C4-2B (cell line): ENCODE measurements around the gene HSPBP1.

ENCODE experiments used
- CTCF ChIP-seq: fragments of 450-650 bp; conservative IDR thresholded peaks from 2 replicates; pipeline ENCODE4 v1.5.1; 2017; ENCODE audit warnings: mild to moderate bottlenecking
- ZFX ChIP-seq: fragments of 450-650 bp; IDR thresholded peaks from 2 replicates; pipeline ENCODE4 v1.6.1; 2017

- TF ChIP-seq CTCF = no peak
- no peak for TF ChIP-seq ZFX
These were observed 31.2 kb downstream of the HSPBP1 start for GRCh38 chr19:55248704-55249103.
